SK-N-MC (cell line): Measurements from ENCODE around the gene GPR171.

Experiments used
- DNase-seq: peaks from one replicate; pipeline ENCODE4 v3.0.0-alpha.2; 2011; ENCODE audit warnings: low read depth, low spot score
- H3K27ac ChIP-seq: fragments of 200-600 bp; sonication (generic); 2 replicates; pipeline ENCODE4 v1.5.1; 2016; ENCODE audit warnings: mixed run types
- H3K36me3 ChIP-seq: fragments of 200-600 bp; sonication (generic); 2 replicates; pipeline ENCODE4 v1.6.1; 2017; ENCODE audit warnings: antibody characterized with exemption, low read length, mixed read lengths; ENCODE audit not compliant: insufficient read depth
- H3K4me3 ChIP-seq: fragments of 200-600 bp; sonication (generic); 2 replicates; pipeline ENCODE4 v1.5.1; 2016
- H3K9ac ChIP-seq: fragments of 200-600 bp; sonication (generic); 2 replicates; pipeline ENCODE4 v1.8.0; 2017; ENCODE audit warnings: mixed run types, mixed read lengths; ENCODE audit not compliant: insufficient read length
- H3K9me3 ChIP-seq: fragments of 200-600 bp; sonication (generic); 2 replicates; pipeline ENCODE4 v1.6.1; 2017; ENCODE audit warnings: low read depth, mild to moderate bottlenecking, antibody characterized with exemption, low read length, moderate library complexity, mixed read lengths
- EZH2 ChIP-seq: fragments of 200-600 bp; sonication (generic); IDR thresholded peaks from one replicate; pipeline ENCODE4 v1.6.1; 2017; ENCODE audit warnings: antibody characterized with exemption
- FOXP2 ChIP-seq: optimal IDR thresholded peaks from 2 replicates; pipeline ENCODE3; 2011; ENCODE audit warnings: mild to moderate bottlenecking, moderate library complexity; ENCODE audit not compliant: insufficient read depth; ENCODE audit errors: extremely low read length, control extremely low read depth
- POLR2AphosphoS5 ChIP-seq: IDR thresholded peaks from 2 replicates; pipeline ENCODE4 v1.6.1; 2012; ENCODE audit warnings: mild to moderate bottlenecking, low read depth, low read length, borderline replicate concordance

GPR171 gene

GRCh38 chr3:151155409-151156128 lies 47.4 kb downstream of the GPR171 start:
- Histone ChIP-seq H3K27ac (no peak overlapping the region), H3K4me3 (0 out of 2 replicates have a peak overlapping the region, but pooled peaks have one; percentile 12), H3K36me3 (no peaks in the 10 kb centered on the region), H3K9me3 (no peaks in the 10 kb centered on the region), H3K9ac (no peak overlapping the region)
- no peak for DNase-seq
- TF ChIP-seq EZH2 (no peak), POLR2AphosphoS5 (no peak), FOXP2 (no peak)

DNA sequence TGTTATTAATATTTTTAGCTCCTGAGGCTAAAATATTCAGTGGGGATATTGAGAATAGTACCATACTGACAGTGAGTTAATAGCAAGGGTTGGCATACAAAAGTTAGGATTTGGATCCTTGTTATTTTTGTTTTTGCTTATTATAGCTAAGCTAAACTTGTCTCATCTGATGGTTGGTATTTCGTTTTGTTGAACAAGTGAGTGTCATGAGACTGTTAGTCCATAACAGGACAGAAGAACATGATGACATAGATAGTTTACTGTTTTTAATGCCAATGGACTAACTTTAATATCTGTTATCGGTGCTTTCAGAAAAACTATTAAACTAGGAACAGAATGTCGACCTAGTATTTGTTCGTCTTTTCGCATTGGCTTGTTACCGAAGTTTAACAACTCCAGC lies 48.5 kb downstream of the GPR171 start:
- Histone ChIP-seq H3K9ac (no peak overlapping the region), H3K27ac (no peak overlapping the region), H3K9me3 (no peaks in the 10 kb centered on the region), H3K4me3 (no peak overlapping the region), H3K36me3 (no peaks in the 10 kb centered on the region)
- no peak for DNase-seq
- TF ChIP-seq FOXP2 = no peak
- no peak for TF ChIP-seq EZH2
- no peak for TF ChIP-seq POLR2AphosphoS5

DNA sequence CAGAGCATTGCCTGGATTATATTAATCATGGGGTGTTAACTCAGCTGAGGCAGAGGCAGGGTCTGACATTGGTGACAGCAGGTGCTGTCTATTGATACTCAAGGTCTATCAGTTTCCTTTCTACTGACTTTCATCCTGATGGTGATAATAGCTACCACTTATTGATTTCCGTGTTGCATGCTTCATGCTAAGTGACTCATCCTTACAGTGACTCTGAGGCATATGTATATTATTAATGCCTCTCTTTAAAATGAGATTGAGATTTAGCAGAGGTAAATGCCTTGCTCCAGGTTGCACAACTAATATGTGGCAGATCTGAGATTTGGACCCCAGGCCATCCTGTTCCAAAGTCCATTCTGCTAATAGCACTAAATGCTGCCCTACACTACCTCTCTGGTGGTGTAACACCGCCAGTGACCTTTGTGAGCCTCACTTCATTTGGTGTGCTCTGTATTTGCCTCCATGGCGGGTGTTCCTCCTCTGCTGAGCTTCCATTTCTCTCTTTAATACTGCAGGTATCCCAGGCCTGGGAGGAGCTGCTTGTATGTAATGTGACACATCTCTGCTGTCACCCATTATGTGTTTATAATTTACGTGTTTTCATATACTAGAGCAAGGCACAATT lies 50.4 kb downstream of the GPR171 start:
- no peak for TF ChIP-seq POLR2AphosphoS5
- TF ChIP-seq EZH2 = no peak
- TF ChIP-seq FOXP2 = no peak
- H3K36me3 ChIP-seq = no peaks in the 10 kb centered on the region

More for the DNA sequence above, 50.4 kb downstream of the GPR171 start:
- no peak overlapping the region for H3K9ac ChIP-seq
- no peak overlapping the region for H3K27ac ChIP-seq
- H3K4me3 ChIP-seq = no peak overlapping the region
- no peak for DNase-seq
- no peaks in the 10 kb centered on the region for H3K9me3 ChIP-seq
